ENCODE results near the gene THSD4.

DNA sequence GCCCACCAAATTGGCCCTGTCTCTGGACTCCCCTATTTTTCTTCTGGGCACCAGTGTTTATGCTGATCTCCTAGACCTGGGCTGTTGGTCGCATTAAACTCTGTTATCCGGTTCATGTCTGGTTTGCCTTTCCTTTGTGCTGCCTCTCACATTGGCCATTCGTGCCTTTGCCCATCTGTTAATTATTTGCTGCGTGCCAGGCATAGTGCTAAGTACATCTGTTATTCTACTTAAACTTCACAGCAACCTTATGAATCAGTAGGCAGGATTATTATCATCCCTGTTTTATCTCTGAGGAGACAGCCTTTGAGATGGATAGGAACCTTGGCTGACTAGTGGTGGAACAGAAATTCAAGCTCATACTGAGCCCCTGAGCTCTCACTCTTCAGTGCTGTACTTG lies 76.0 kb downstream of the THSD4 start:
- TF ChIP-seq CTCF (IDR thresholded peaks at IDR 0.05; ENCODE audit: low read depth, low read length) (no peak), EZH2phosphoT487 (IDR thresholded peaks at IDR 0.05; ENCODE audit: low read depth) (no peak)

Data from OCI-LY3 (cell line).